CD4-positive, CD25-positive, alpha-beta regulatory T cell (primary cell): ENCODE measurements around the gene PWP1. TPM values are rescaled to one million over a fixed set of nuclear protein-coding genes. Genes with fewer than 3 reads are reported as not detected.

Experiments used
- ATAC-seq, 2 donors: fragments of 150-1000 bp; cut with Tn5 transposase; one replicate each; pipeline ENCODE4 v1.10.0; 2021; ENCODE audit warnings: low read depth in 2 of 2, moderate number of reproducible peaks in 2 of 2, moderate library complexity in 1 of 2
- DNase-seq, 3 donors: peaks; one replicate each; pipeline versions ENCODE4 v3.0.0 to v3.0.0-alpha.2; 2012 to 2022; ENCODE audit warnings: mixed read lengths in 1 of 3
- H3K27ac ChIP-seq: one replicate; pipeline ENCODE4 v1.7.0; 2013; ENCODE audit warnings: mild to moderate bottlenecking, low read length; ENCODE audit not compliant: insufficient read depth, poor library complexity, severe bottlenecking
- H3K27me3 ChIP-seq: one replicate; pipeline ENCODE4 v1.7.0; 2013; ENCODE audit warnings: low read length; ENCODE audit not compliant: control insufficient read depth, insufficient read depth
- H3K36me3 ChIP-seq: one replicate; pipeline ENCODE4 v1.7.0; 2013; ENCODE audit warnings: mild to moderate bottlenecking, low read length, moderate library complexity; ENCODE audit not compliant: control insufficient read depth, insufficient read depth
- H3K4me1 ChIP-seq: 2 replicates; pipeline ENCODE4 v1.7.0; 2013; ENCODE audit warnings: mild to moderate bottlenecking, low read length; ENCODE audit not compliant: insufficient read depth, control insufficient read depth, poor library complexity, severe bottlenecking
- H3K4me3 ChIP-seq: one replicate; pipeline ENCODE4 v1.7.0; 2013; ENCODE audit warnings: low read depth, mild to moderate bottlenecking, low read length, moderate library complexity
- H3K9me3 ChIP-seq, 2 experiments: 1 replicate in 1 of 2; 2 replicates in 1 of 2; pipeline ENCODE4 v1.7.0; 2013; ENCODE audit warnings: low read length in 2 of 2, mild to moderate bottlenecking in 1 of 2, moderate library complexity in 1 of 2; ENCODE audit not compliant: control insufficient read depth in 2 of 2
- H3K27ac Mint-ChIP-seq, 3 donors: one replicate each; pipeline ENCODE4 v1.8.0; 2020 to 2022; ENCODE audit warnings: mild to moderate bottlenecking in 3 of 3, mixed read lengths in 3 of 3, moderate library complexity in 2 of 3
- H3K27me3 Mint-ChIP-seq: one replicate; pipeline ENCODE4 v1.8.0; 2022; ENCODE audit warnings: mild to moderate bottlenecking, mixed read lengths
- H3K36me3 Mint-ChIP-seq: one replicate; pipeline ENCODE4 v1.8.0; 2020; ENCODE audit warnings: mixed read lengths
- H3K4me1 Mint-ChIP-seq, 4 donors: one replicate each; pipeline ENCODE4 v1.8.0; 2020 to 2022; ENCODE audit warnings: mixed read lengths in 4 of 4, mild to moderate bottlenecking in 1 of 4
- H3K4me3 Mint-ChIP-seq, 4 donors: one replicate each; pipeline ENCODE4 v1.8.0; 2020 to 2022; ENCODE audit warnings: mild to moderate bottlenecking in 4 of 4, mixed read lengths in 4 of 4, moderate library complexity in 3 of 4
- H3K9me3 Mint-ChIP-seq, 7 donors: one replicate each; pipeline ENCODE4 v1.8.0; 2020 to 2022; ENCODE audit warnings: mixed read lengths in 7 of 7, mild to moderate bottlenecking in 3 of 7, moderate library complexity in 2 of 7
- polyA plus RNA-seq, 4 donors: library from polyadenylated mRNA; unstranded; fragments of 300-500 nt; fragmentation: Illumina TruSeq; gene quantifications; one replicate each; pipeline ENCODE4 v1.2.3, GENCODE V29; 2021
- total RNA-seq: library from RNA; stranded (reverse); gene quantifications from one replicate; pipeline ENCODE4 v1.2.3, GENCODE V29; 2022

The PWP1 gene
- total and polyA plus RNA-seq, 5 donors from 2014 or later, result 24.6 to 110 (median 72.8) TPM

GRCh38 chr12:107668320-107669098 is 17.1 kb upstream of the PWP1 start:
- Histone ChIP-seq H3K27me3 (peaks cover 8% of the 10 kb centered on the region), H3K4me3 (no peak overlapping the region), H3K36me3 (no peaks in the 10 kb centered on the region), H3K27ac (no peak overlapping the region), H3K9me3 (no peaks in the 10 kb centered on the region), H3K4me1 (no peaks in the 10 kb centered on the region)
- peaks cover 0 to 9% (median 4%) of the 10 kb centered on the region in 4 donors for H3K4me1 Mint-ChIP-seq
- DNase-seq, result no peak
- peaks cover 13% of the 10 kb centered on the region for H3K27me3 Mint-ChIP-seq
- no peak for ATAC-seq
- H3K36me3 Mint-ChIP-seq, result peaks cover 4% of the 10 kb centered on the region
- H3K27ac Mint-ChIP-seq, result no peak overlapping the region
- peaks cover 0 to 2% (median 0%) of the 10 kb centered on the region in 7 donors for H3K9me3 Mint-ChIP-seq
- no peak overlapping the region for H3K4me3 Mint-ChIP-seq

- peaks cover 17% of the 10 kb centered on the region for H3K27me3 Mint-ChIP-seq
- peaks cover 0 to 1% (median 0%) of the 10 kb centered on the region in 7 donors for H3K9me3 Mint-ChIP-seq
- Histone ChIP-seq H3K4me3 (no peak overlapping the region), H3K4me1 (no peaks in the 10 kb centered on the region), H3K27me3 (peaks cover 8% of the 10 kb centered on the region), H3K9me3 (no peaks in the 10 kb centered on the region), H3K27ac (no peak overlapping the region), H3K36me3 (no peaks in the 10 kb centered on the region)
- no peak for ATAC-seq
- peaks cover 0 to 8% (median 3%) of the 10 kb centered on the region in 4 donors for H3K4me1 Mint-ChIP-seq
- H3K36me3 Mint-ChIP-seq, result peaks cover 4% of the 10 kb centered on the region
- no peak for DNase-seq
- peak overlapping the region in 1 of 3 donors; percentile 3 for H3K27ac Mint-ChIP-seq
- no peak overlapping the region for H3K4me3 Mint-ChIP-seq
These were observed 15.7 kb upstream of the PWP1 start for GRCh38 chr12:107669946-107670345.

GRCh38 chr12:107670999-107671643 is 14.5 kb upstream of the PWP1 start:
- Histone ChIP-seq H3K4me1 (no peaks in the 10 kb centered on the region), H3K27ac (no peak overlapping the region), H3K9me3 (no peaks in the 10 kb centered on the region), H3K36me3 (no peaks in the 10 kb centered on the region), H3K4me3 (no peak overlapping the region), H3K27me3 (peaks cover 8% of the 10 kb centered on the region)
- peaks cover 15% of the 10 kb centered on the region for H3K27me3 Mint-ChIP-seq
- DNase-seq, result peak in 2 of 3 donors; percentile 4 to 58
- peaks cover 0 to 1% (median 0%) of the 10 kb centered on the region in 7 donors for H3K9me3 Mint-ChIP-seq
- peak in 1 of 2 donors; percentile 58 for ATAC-seq
- H3K4me1 Mint-ChIP-seq, result peaks cover 0 to 8% (median 3%) of the 10 kb centered on the region in 4 donors
- no peak overlapping the region for H3K4me3 Mint-ChIP-seq
- peak overlapping the region in 1 of 3 donors; percentile 49 for H3K27ac Mint-ChIP-seq
- peaks cover 4% of the 10 kb centered on the region for H3K36me3 Mint-ChIP-seq

- Mint-ChIP-seq H3K27ac (no peak overlapping the region), H3K4me3 (no peak overlapping the region), H3K36me3 (no peaks in the 10 kb centered on the region), H3K9me3 (no peaks in the 10 kb centered on the region), H3K27me3 (peaks cover 27% of the 10 kb centered on the region), H3K4me1 (no peaks in the 10 kb centered on the region)
- no peaks in the 10 kb centered on the region for H3K4me1 ChIP-seq
- peaks cover 4% of the 10 kb centered on the region for H3K27me3 ChIP-seq
- H3K4me3 ChIP-seq, result no peak overlapping the region
- H3K36me3 ChIP-seq, result no peaks in the 10 kb centered on the region
- no peak overlapping the region for H3K27ac ChIP-seq
- ATAC-seq (no peak), DNase-seq (no peak)
- H3K9me3 ChIP-seq, result no peaks in the 10 kb centered on the region
These were observed 7.9 kb upstream of the PWP1 start for GRCh38 chr12:107677671-107678070.

- no peaks in the 10 kb centered on the region for H3K36me3 Mint-ChIP-seq
- peaks cover 23% of the 10 kb centered on the region for H3K27me3 Mint-ChIP-seq
- DNase-seq (no peak), ATAC-seq (no peak)
- H3K4me1 Mint-ChIP-seq, result peaks cover 0 to 2% (median 0%) of the 10 kb centered on the region in 4 donors
- Histone ChIP-seq H3K27me3 (peaks cover 4% of the 10 kb centered on the region), H3K4me3 (no peak overlapping the region), H3K9me3 (no peaks in the 10 kb centered on the region), H3K27ac (no peak overlapping the region), H3K4me1 (no peaks in the 10 kb centered on the region), H3K36me3 (no peaks in the 10 kb centered on the region)
- no peak overlapping the region for H3K27ac Mint-ChIP-seq
- no peak overlapping the region for H3K4me3 Mint-ChIP-seq
- peaks cover 0 to 1% (median 0%) of the 10 kb centered on the region in 7 donors for H3K9me3 Mint-ChIP-seq
These were observed 6.3 kb upstream of the PWP1 start for GRCh38 chr12:107679336-107679735.

- ATAC-seq, result no peak
- H3K4me1 ChIP-seq, result peaks cover 13% of the 10 kb centered on the region
- peak overlapping the region in 1 of 4 donors; percentile 29 for H3K4me3 Mint-ChIP-seq
- H3K36me3 Mint-ChIP-seq, result peaks cover 5% of the 10 kb centered on the region
- H3K36me3 ChIP-seq, result no peaks in the 10 kb centered on the region
- peaks cover 9 to 23% (median 14%) of the 10 kb centered on the region in 4 donors for H3K4me1 Mint-ChIP-seq
- no peak overlapping the region for H3K27ac Mint-ChIP-seq
- H3K9me3 ChIP-seq, result no peaks in the 10 kb centered on the region
- H3K27ac ChIP-seq, result no peak overlapping the region
- no peak overlapping the region for H3K4me3 ChIP-seq
- peaks cover 0 to 2% (median 0%) of the 10 kb centered on the region in 7 donors for H3K9me3 Mint-ChIP-seq
- H3K27me3 Mint-ChIP-seq, result peaks cover 23% of the 10 kb centered on the region
- DNase-seq, result no peak
- H3K27me3 ChIP-seq, result peaks cover 4% of the 10 kb centered on the region
These were observed 4.2 kb upstream of the PWP1 start for GRCh38 chr12:107681455-107681835.

- DNase-seq (no peak), ATAC-seq (no peak)
- peaks cover 9 to 28% (median 18%) of the 10 kb centered on the region in 4 donors for H3K4me1 Mint-ChIP-seq
- peaks cover 4% of the 10 kb centered on the region for H3K27me3 ChIP-seq
- peaks cover 5% of the 10 kb centered on the region for H3K36me3 Mint-ChIP-seq
- peaks cover 19% of the 10 kb centered on the region for H3K27me3 Mint-ChIP-seq
- H3K27ac Mint-ChIP-seq, result no peak overlapping the region
- H3K4me3 Mint-ChIP-seq, result peak overlapping the region in 1 of 4 donors; percentile 29
- H3K4me1 ChIP-seq, result peaks cover 20% of the 10 kb centered on the region
- H3K4me3 ChIP-seq, result no peak overlapping the region
- H3K9me3 ChIP-seq, result no peaks in the 10 kb centered on the region
- H3K36me3 ChIP-seq, result no peaks in the 10 kb centered on the region
- H3K27ac ChIP-seq, result no peak overlapping the region
- H3K9me3 Mint-ChIP-seq, result peaks cover 0 to 2% (median 0%) of the 10 kb centered on the region in 7 donors
These were observed 3.5 kb upstream of the PWP1 start for GRCh38 chr12:107681836-107682820.
